ENCODE results near the gene SAMSN1. TPM values are rescaled to one million over a fixed set of nuclear protein-coding genes. Genes with fewer than 3 reads are reported as not detected.

Gene SAMSN1
- total RNA-seq, 1 donor from 2014 or later: 1.2 TPM

- no peak overlapping the region for H3K9ac ChIP-seq
- Mint-ChIP-seq H3K9me3 (no peaks in the 10 kb centered on the region), H3K36me3 (no peaks in the 10 kb centered on the region), H3K4me3 (no peak overlapping the region), H3K27me3 (ENCODE audit: insufficient read depth, low read depth) (no peaks in the 10 kb centered on the region), H3K27ac (no peak overlapping the region), H3K4me1 (no peaks in the 10 kb centered on the region)
- no peak overlapping the region for H3K4me2 ChIP-seq
- no peaks in the 10 kb centered on the region for H3K4me1 ChIP-seq
- DNase-seq (ENCODE audit: low spot score): no peak
- no peaks in the 10 kb centered on the region for H3K9me3 ChIP-seq (ENCODE audit: low read depth)
- no peak overlapping the region for H2AFZ ChIP-seq (replicated peaks)
- H3K27me3 ChIP-seq: no peaks in the 10 kb centered on the region
- H3K4me3 ChIP-seq: no peak overlapping the region
- no peaks in the 10 kb centered on the region for H3F3A ChIP-seq (ENCODE audit: low read depth)
- no peak overlapping the region for H3K27ac ChIP-seq
- no peaks in the 10 kb centered on the region for H3K79me2 ChIP-seq (ENCODE audit: low read depth)
- no peaks in the 10 kb centered on the region for H3K36me3 ChIP-seq
- TF ChIP-seq CTCF (IDR thresholded peaks at IDR 0.05) (no peak), EZH2 (IDR thresholded peaks at IDR 0.05) (no peak), EZH2phosphoT487 (IDR thresholded peaks at IDR 0.05) (no peak)
- H4K20me1 ChIP-seq (ENCODE audit: low read depth): no peaks in the 10 kb centered on the region
These were observed 38.4 kb upstream of the SAMSN1 start for GRCh38 chr21:14584357-14585095.

DNA sequence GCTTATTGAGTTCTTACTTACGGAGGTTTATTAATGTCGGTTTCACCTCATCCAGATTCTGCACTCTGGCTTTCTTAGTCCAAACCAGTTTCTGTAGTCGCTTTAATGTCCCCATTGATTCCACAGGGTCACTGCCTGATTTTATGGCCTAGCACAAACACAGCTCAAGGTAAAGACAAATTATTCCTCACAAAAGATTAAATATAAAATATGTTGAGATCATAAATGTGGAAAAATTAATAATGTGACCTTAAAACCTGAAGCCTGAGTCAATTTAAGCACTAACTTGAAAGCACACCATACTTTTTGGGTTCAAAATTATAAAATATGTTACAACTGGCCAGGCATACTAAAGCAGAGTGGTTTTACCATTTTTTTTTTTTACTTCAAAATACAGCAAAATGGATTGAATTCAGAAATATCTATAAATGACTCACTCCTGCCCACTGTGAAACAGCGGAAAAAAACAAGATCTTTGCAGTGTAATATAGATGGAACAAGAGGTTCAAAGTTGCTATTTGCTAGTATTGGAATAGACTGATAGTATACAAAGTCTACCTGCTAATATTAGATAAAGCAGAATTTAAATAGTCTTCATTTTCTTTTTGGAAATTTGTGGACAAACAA, 37.6 kb upstream of the SAMSN1 start:
- no peaks in the 10 kb centered on the region for H3K9me3 Mint-ChIP-seq
- Histone ChIP-seq H3K36me3 (no peaks in the 10 kb centered on the region), H3K4me3 (no peak overlapping the region), H3F3A (ENCODE audit: low read depth) (no peaks in the 10 kb centered on the region), H3K27me3 (no peaks in the 10 kb centered on the region), H2AFZ (replicated peaks) (no peak overlapping the region), H3K27ac (no peak overlapping the region), H3K4me1 (no peaks in the 10 kb centered on the region), H3K9me3 (ENCODE audit: low read depth) (no peaks in the 10 kb centered on the region), H4K20me1 (ENCODE audit: low read depth) (no peaks in the 10 kb centered on the region), H3K79me2 (ENCODE audit: low read depth) (no peaks in the 10 kb centered on the region), H3K9ac (no peak overlapping the region), H3K4me2 (no peak overlapping the region)
- H3K36me3 Mint-ChIP-seq: no peaks in the 10 kb centered on the region
- no peaks in the 10 kb centered on the region for H3K4me1 Mint-ChIP-seq
- H3K27ac Mint-ChIP-seq: no peak overlapping the region
- no peak for DNase-seq (ENCODE audit: low spot score)
- H3K27me3 Mint-ChIP-seq (ENCODE audit: insufficient read depth, low read depth): no peaks in the 10 kb centered on the region
- no peak overlapping the region for H3K4me3 Mint-ChIP-seq
- no peak for TF ChIP-seq EZH2 (IDR thresholded peaks at IDR 0.05)
- no peak for TF ChIP-seq EZH2phosphoT487 (IDR thresholded peaks at IDR 0.05)
- TF ChIP-seq CTCF (IDR thresholded peaks at IDR 0.05): no peak

DNA sequence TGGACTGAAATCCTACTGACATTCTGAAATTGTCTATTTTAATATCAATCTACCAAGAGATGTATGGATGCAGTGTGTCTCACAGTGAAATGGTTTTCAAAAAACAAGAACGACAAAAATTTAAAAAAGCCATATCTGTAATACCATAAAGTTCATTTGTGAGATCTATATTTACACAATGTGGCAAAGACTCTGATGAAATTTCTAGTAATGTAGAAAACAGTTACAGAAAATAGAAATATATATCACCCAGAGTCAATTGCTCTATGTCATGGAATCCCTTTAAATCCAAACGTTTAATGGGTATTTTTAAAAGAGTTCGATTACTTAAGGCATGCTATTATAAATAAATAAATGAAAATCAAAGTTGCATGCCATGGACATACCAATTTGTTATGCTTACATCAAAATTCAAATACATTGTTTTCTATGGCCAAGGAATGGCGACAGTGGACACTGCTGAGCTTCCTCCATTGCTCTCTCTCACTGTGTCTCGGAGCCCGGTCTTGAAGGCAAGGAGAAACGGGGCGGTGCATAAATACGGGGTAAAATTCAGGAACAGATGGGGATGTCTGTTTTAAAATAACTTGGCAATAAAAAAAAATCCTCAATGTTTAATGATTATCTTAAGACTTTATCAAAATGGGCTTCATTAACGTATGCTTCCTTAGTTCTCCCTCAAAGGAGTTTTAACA, 37.0 kb upstream of the SAMSN1 start:
- no peak for DNase-seq (ENCODE audit: low spot score)
- no peak overlapping the region for H2AFZ ChIP-seq (replicated peaks)
- H3K4me3 ChIP-seq: no peak overlapping the region
- Mint-ChIP-seq H3K9me3 (no peaks in the 10 kb centered on the region), H3K4me1 (no peaks in the 10 kb centered on the region), H3K27me3 (ENCODE audit: insufficient read depth, low read depth) (no peaks in the 10 kb centered on the region), H3K36me3 (no peaks in the 10 kb centered on the region), H3K27ac (no peak overlapping the region), H3K4me3 (no peak overlapping the region)
- H3K9ac ChIP-seq: no peak overlapping the region
- no peaks in the 10 kb centered on the region for H3K4me1 ChIP-seq
- H3K79me2 ChIP-seq (ENCODE audit: low read depth): no peaks in the 10 kb centered on the region
- no peak overlapping the region for H3K27ac ChIP-seq
- TF ChIP-seq CTCF (IDR thresholded peaks at IDR 0.05) (no peak), EZH2phosphoT487 (IDR thresholded peaks at IDR 0.05) (no peak), EZH2 (IDR thresholded peaks at IDR 0.05) (no peak)
- no peaks in the 10 kb centered on the region for H3K27me3 ChIP-seq
- no peaks in the 10 kb centered on the region for H3K9me3 ChIP-seq (ENCODE audit: low read depth)
- H3F3A ChIP-seq (ENCODE audit: low read depth): no peaks in the 10 kb centered on the region
- no peak overlapping the region for H3K4me2 ChIP-seq
- H3K36me3 ChIP-seq: no peaks in the 10 kb centered on the region
- H4K20me1 ChIP-seq (ENCODE audit: low read depth): no peaks in the 10 kb centered on the region
